HepG2 (cell line): ENCODE data around the gene SNAPIN. TPM values are rescaled to one million over a fixed set of nuclear protein-coding genes. Genes with fewer than 3 reads are reported as not detected.

Experiments
- ARNTL ChIP-seq: sonication (generic); formaldehyde crosslinking; IDR thresholded peaks from 2 replicates; pipeline ENCODE4 v1.4.0; 2020; ENCODE audit warnings: mild to moderate bottlenecking, missing genetic modification reagents
- ATF7-NPFF ChIP-seq: sonication (generic); formaldehyde crosslinking; IDR thresholded peaks from 2 replicates; pipeline ENCODE4 v1.8.1; 2023; ENCODE audit warnings: mild to moderate bottlenecking, low read depth, missing genetic modification reagents, moderate library complexity
- ETV5 ChIP-seq: IDR thresholded peaks from 2 replicates; pipeline ENCODE4 v1.6.1; 2018; ENCODE audit warnings: missing biosample characterization, missing genetic modification reagents, inconsistent platforms, borderline replicate concordance
- GATAD2A ChIP-seq: IDR thresholded peaks from 2 replicates; pipeline ENCODE4 v1.6.1; 2016
- HNRNPK ChIP-seq: fragments of 200-400 bp; formaldehyde crosslinking; IDR thresholded peaks from 2 replicates; pipeline ENCODE4 v1.6.1; 2018; ENCODE audit warnings: low read length, low read depth, moderate library complexity, mild to moderate bottlenecking; ENCODE audit not compliant: poor library complexity, severe bottlenecking
- MEIS2 ChIP-seq: sonication (generic); formaldehyde crosslinking; IDR thresholded peaks from 2 replicates; pipeline ENCODE4 v1.9.0; 2021; ENCODE audit warnings: mild to moderate bottlenecking, missing genetic modification reagents
- NFAT5 ChIP-seq: sonication (generic); formaldehyde crosslinking; IDR thresholded peaks from 2 replicates; pipeline ENCODE4 v1.4.0; 2020; ENCODE audit warnings: missing genetic modification reagents
- NFKBIZ ChIP-seq: IDR thresholded peaks from 2 replicates; pipeline ENCODE4 v1.6.1; 2018; ENCODE audit warnings: missing genetic modification reagents, missing compliant biosample characterization
- PAXIP1 ChIP-seq: sonication (generic); formaldehyde crosslinking; conservative IDR thresholded peaks from 2 replicates; pipeline ENCODE4 v1.4.0; 2020; ENCODE audit warnings: mild to moderate bottlenecking, missing genetic modification reagents, moderate library complexity
- PHF20 ChIP-seq: sonication (generic); formaldehyde crosslinking; IDR thresholded peaks from 2 replicates; pipeline ENCODE4 v1.5.0; 2020; ENCODE audit warnings: mild to moderate bottlenecking, missing genetic modification reagents
- TIGD3 ChIP-seq: sonication (generic); formaldehyde crosslinking; IDR thresholded peaks from 2 replicates; pipeline ENCODE4 v1.5.1; 2020; ENCODE audit warnings: mild to moderate bottlenecking, missing genetic modification reagents, borderline replicate concordance
- ZBTB21 ChIP-seq: sonication (generic); formaldehyde crosslinking; IDR thresholded peaks from 2 replicates; pipeline ENCODE4 v1.4.0; 2020; ENCODE audit warnings: missing genetic modification reagents
- ZBTB8A ChIP-seq: sonication (generic); formaldehyde crosslinking; IDR thresholded peaks from 2 replicates; pipeline ENCODE4 v1.4.0; 2020; ENCODE audit warnings: mild to moderate bottlenecking, low read depth, missing genetic modification reagents, borderline replicate concordance
- ZFP36L2 ChIP-seq: sonication (generic); formaldehyde crosslinking; IDR thresholded peaks from 2 replicates; pipeline ENCODE4 v1.4.0; 2020; ENCODE audit warnings: missing genetic modification reagents
- ZNF101 ChIP-seq: sonication (generic); formaldehyde crosslinking; IDR thresholded peaks from 2 replicates; pipeline ENCODE4 v1.4.0; 2020; ENCODE audit warnings: mild to moderate bottlenecking, low read depth, missing genetic modification reagents, borderline replicate concordance
- ZNF510 ChIP-seq: sonication (generic); formaldehyde crosslinking; IDR thresholded peaks from 2 replicates; pipeline ENCODE4 v1.4.0; 2020; ENCODE audit warnings: low read depth, mild to moderate bottlenecking, missing genetic modification reagents
- ZNF589 ChIP-seq: sonication (generic); formaldehyde crosslinking; conservative IDR thresholded peaks from 2 replicates; pipeline ENCODE4 v1.8.0; 2022; ENCODE audit warnings: mild to moderate bottlenecking, moderate library complexity, missing genetic modification reagents
- ZNF605 ChIP-seq: sonication (generic); formaldehyde crosslinking; IDR thresholded peaks from 2 replicates; pipeline ENCODE4 v1.8.0; 2022; ENCODE audit warnings: mild to moderate bottlenecking, missing genetic modification reagents
- ZNF773 ChIP-seq: sonication (generic); formaldehyde crosslinking; IDR thresholded peaks from 2 replicates; pipeline ENCODE4 v1.4.0; 2020; ENCODE audit warnings: missing genetic modification reagents, borderline replicate concordance
- polyA plus RNA-seq, 8 experiments: library from polyadenylated mRNA; depleted of rRNA in 3 of 8; stranded (reverse) in 7 of 8; unstranded in 1 of 8; fragments of >200 nt; fragmentation: Illumina TruSeq in 4 of 8; extraction: Trizol in 4 of 8; gene quantifications; 2 replicates each; pipeline versions ENCODE4 v1.2.1 to v1.2.3, GENCODE V29; 2011 to 2016; ENCODE audit warnings: low read depth in 4 of 8, missing spikeins in 1 of 8, mixed read lengths in 1 of 8; ENCODE audit not compliant: insufficient read depth in 1 of 8
- total RNA-seq, 5 experiments: library from RNA; depleted of rRNA; stranded (reverse); fragments of >200 nt; fragmentation: Illumina TruSeq; extraction: Trizol; gene quantifications; 2 replicates each; pipeline ENCODE4 v1.2.3, GENCODE V29; 2016; ENCODE audit warnings: low read depth in 1 of 5

The SNAPIN gene
- total and polyA plus RNA-seq, 2 of the 13 experiments (the other 11 are each of a cell fraction or from before 2014, with no cell fraction given) = 23.9 to 25.7 TPM

GRCh38 chr1:153612755-153613331 is 45.7 kb upstream of the SNAPIN start, which contains the start of gene S100A16 (continued):
- no peak for TF ChIP-seq TIGD3 (CRISPR knock-in tag)
- no peak for TF ChIP-seq ZNF101 (CRISPR knock-in tag)
- no peak for TF ChIP-seq ETV5 (CRISPR knock-in tag)
- no peak; the same call in 1 of the 2 replicates for TF ChIP-seq GATAD2A (CRISPR knock-in tag)
- no peak for TF ChIP-seq ZNF773 (CRISPR knock-in tag)
- no peak for TF ChIP-seq NFKBIZ (CRISPR knock-in tag)
- TF ChIP-seq ZBTB21 (CRISPR knock-in tag) = no peak
- peak; percentile 93 for TF ChIP-seq PAXIP1 (CRISPR knock-in tag)
- 0 out of 2 replicates have a peak, but pooled peaks have one; percentile 37 for TF ChIP-seq ZNF605 (CRISPR knock-in tag)
- TF ChIP-seq ZBTB8A (CRISPR knock-in tag) = no peak
- TF ChIP-seq ZNF510 = no peak
- TF ChIP-seq HNRNPK = no peak
- 0 out of 2 replicates have a peak, but pooled peaks have one; percentile 43 for TF ChIP-seq ARNTL (CRISPR knock-in tag)
- TF ChIP-seq ZFP36L2 (CRISPR knock-in tag) = no peak
- TF ChIP-seq NFAT5 (CRISPR knock-in tag) = no peak
- no peak for TF ChIP-seq ZNF589
- TF ChIP-seq PHF20 (CRISPR knock-in tag) = no peak
- TF ChIP-seq ATF7-NPFF (CRISPR knock-in tag) = no peak
- no peak; the same call in 1 of the 2 replicates for TF ChIP-seq MEIS2 (CRISPR knock-in tag)
